HUES48 (cell line): ENCODE results near the gene TSPAN13.

ENCODE experiments used
- H3K27ac ChIP-seq: one replicate; pipeline ENCODE4 v1.7.0; 2013; ENCODE audit warnings: low read depth, low read length, inconsistent platforms
- H3K27me3 ChIP-seq: 2 replicates; pipeline ENCODE4 v1.6.1; 2013; ENCODE audit warnings: mild to moderate bottlenecking, low read length; ENCODE audit not compliant: control insufficient read depth, insufficient read depth
- H3K36me3 ChIP-seq: 2 replicates; pipeline ENCODE4 v1.6.1; 2013; ENCODE audit warnings: low read length; ENCODE audit not compliant: control insufficient read depth, insufficient read depth
- H3K4me1 ChIP-seq: 2 replicates; pipeline ENCODE4 v1.6.1; 2013; ENCODE audit warnings: mild to moderate bottlenecking, low read length; ENCODE audit not compliant: control insufficient read depth, insufficient read depth
- H3K4me3 ChIP-seq: 2 replicates; pipeline ENCODE4 v1.5.1; 2013; ENCODE audit warnings: mild to moderate bottlenecking, low read depth, low read length
- H3K9ac ChIP-seq: 2 replicates; pipeline ENCODE4 v1.6.1; 2013; ENCODE audit warnings: mild to moderate bottlenecking, low read depth, low read length, moderate library complexity
- H3K9me3 ChIP-seq: 2 replicates; pipeline ENCODE4 v1.6.1; 2013; ENCODE audit warnings: low read length; ENCODE audit not compliant: control insufficient read depth, insufficient read depth

The TSPAN13 gene

GRCh38 chr7:16740996-16741395 lies 12.6 kb upstream of the TSPAN13 start:
- Histone ChIP-seq H3K9me3 (no peaks in the 10 kb centered on the region), H3K4me3 (no peak overlapping the region), H3K27ac (no peak overlapping the region), H3K9ac (no peak overlapping the region), H3K4me1 (peaks cover 36% of the 10 kb centered on the region), H3K36me3 (no peaks in the 10 kb centered on the region), H3K27me3 (no peaks in the 10 kb centered on the region)

- Histone ChIP-seq H3K4me3 (no peak overlapping the region), H3K9me3 (no peaks in the 10 kb centered on the region), H3K27ac (no peak overlapping the region), H3K9ac (no peak overlapping the region), H3K36me3 (no peaks in the 10 kb centered on the region), H3K27me3 (no peaks in the 10 kb centered on the region), H3K4me1 (peaks cover 36% of the 10 kb centered on the region)
Measured at GRCh38 chr7:16741676-16742075, 11.9 kb upstream of the TSPAN13 start.

DNA sequence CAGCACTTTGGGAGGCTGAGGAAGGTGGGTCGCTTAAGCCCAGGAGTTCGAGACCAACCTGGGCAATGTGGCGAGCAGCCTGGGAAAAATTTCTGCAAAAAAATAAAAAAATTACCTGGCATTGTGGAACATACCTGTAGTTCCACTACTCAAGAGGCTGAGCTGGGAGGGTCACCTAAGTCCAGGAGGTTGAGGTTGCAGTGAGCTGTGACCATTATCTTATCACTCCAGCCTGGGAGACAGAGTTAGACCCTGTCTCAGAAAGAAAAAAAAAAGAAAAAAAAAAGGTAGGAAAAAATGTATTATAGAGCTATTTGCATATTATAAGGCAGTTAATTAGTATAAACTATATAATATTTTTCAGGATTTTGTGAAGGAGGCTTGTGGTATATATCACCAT lies 11.0 kb upstream of the TSPAN13 start:
- Histone ChIP-seq H3K36me3 (no peaks in the 10 kb centered on the region), H3K9ac (no peak overlapping the region), H3K9me3 (no peaks in the 10 kb centered on the region), H3K4me3 (no peak overlapping the region), H3K27me3 (no peaks in the 10 kb centered on the region), H3K4me1 (peaks cover 27% of the 10 kb centered on the region), H3K27ac (no peak overlapping the region)

GRCh38 chr7:16743236-16743635 lies 10.3 kb upstream of the TSPAN13 start:
- H3K4me3 ChIP-seq = no peak overlapping the region
- no peaks in the 10 kb centered on the region for H3K27me3 ChIP-seq
- peaks cover 22% of the 10 kb centered on the region for H3K4me1 ChIP-seq
- H3K9me3 ChIP-seq = no peaks in the 10 kb centered on the region
- no peak overlapping the region for H3K9ac ChIP-seq
- H3K36me3 ChIP-seq = no peaks in the 10 kb centered on the region
- no peak overlapping the region for H3K27ac ChIP-seq

DNA sequence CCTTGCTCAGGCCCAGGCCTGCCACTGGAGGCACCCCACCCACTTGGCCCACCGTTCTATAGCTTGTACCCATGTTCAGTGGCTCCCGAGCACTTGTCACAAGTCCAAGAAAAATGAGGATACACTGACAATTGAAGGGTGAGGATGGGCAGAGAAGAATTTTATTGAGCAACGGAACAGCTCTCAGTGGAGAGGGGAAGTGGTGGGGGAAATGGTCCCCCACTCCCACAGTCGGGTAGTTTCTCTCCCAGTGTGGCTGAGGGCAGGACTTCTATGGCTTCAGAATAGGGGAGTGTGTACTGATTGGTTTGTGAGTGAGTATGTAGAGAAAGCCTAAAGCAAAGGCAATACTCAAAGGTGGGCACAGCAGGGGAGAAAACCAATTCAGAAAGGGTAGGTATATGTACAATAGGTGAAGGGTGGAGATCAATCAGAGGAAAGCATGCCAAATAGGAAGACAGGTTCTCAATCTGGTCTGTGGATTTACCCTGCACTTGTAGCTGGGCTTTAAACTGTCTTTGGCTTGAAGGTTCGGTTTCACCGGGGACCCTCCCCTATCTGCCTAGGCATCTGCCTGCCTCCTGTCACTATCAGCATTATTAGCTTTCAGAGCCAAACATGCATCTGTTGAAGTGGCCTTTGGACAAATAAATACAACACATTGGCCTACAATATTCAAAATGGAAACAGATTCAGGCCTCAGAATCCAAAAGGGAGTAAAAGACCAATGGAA lies 8.9 kb upstream of the TSPAN13 start:
- H3K4me1 ChIP-seq = peaks cover 22% of the 10 kb centered on the region

GRCh38 chr7:16745645-16746044 lies 7.9 kb upstream of the TSPAN13 start:
- Histone ChIP-seq H3K36me3 (no peaks in the 10 kb centered on the region), H3K9ac (no peak overlapping the region), H3K9me3 (no peaks in the 10 kb centered on the region), H3K27me3 (no peaks in the 10 kb centered on the region), H3K4me1 (peaks cover 22% of the 10 kb centered on the region), H3K27ac (peak overlapping the region; percentile 62), H3K4me3 (no peak overlapping the region)

More for the DNA sequence above, 8.9 kb upstream of the TSPAN13 start:
- Histone ChIP-seq H3K27ac (peak overlapping the region; percentile 62), H3K27me3 (no peaks in the 10 kb centered on the region), H3K36me3 (no peaks in the 10 kb centered on the region), H3K9ac (no peak overlapping the region), H3K9me3 (no peaks in the 10 kb centered on the region), H3K4me3 (no peak overlapping the region)

DNA sequence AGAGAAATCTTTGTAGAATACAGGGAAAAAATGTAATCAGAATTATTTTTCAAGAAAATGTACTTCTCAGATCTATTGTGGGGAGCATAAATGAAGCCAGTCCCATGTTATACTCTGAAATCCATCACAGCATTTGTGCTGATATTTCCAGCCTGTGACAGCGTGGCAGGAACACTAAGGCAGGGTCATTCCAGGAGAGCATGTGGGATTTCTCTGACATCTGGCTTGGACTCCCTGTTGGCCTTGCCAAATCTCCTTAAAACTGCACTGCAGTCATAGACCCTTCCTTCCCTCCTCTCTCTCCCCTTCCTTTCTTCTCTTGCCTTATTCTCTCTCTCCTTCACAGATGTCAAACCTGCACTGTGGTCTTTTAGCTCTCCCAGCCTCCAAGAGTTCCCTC lies 6.5 kb upstream of the TSPAN13 start:
- no peaks in the 10 kb centered on the region for H3K27me3 ChIP-seq
- no peak overlapping the region for H3K9ac ChIP-seq
- H3K27ac ChIP-seq = no peak overlapping the region
- H3K9me3 ChIP-seq = no peaks in the 10 kb centered on the region
- H3K4me1 ChIP-seq = peaks cover 22% of the 10 kb centered on the region
- no peak overlapping the region for H3K4me3 ChIP-seq
- H3K36me3 ChIP-seq = no peaks in the 10 kb centered on the region

DNA sequence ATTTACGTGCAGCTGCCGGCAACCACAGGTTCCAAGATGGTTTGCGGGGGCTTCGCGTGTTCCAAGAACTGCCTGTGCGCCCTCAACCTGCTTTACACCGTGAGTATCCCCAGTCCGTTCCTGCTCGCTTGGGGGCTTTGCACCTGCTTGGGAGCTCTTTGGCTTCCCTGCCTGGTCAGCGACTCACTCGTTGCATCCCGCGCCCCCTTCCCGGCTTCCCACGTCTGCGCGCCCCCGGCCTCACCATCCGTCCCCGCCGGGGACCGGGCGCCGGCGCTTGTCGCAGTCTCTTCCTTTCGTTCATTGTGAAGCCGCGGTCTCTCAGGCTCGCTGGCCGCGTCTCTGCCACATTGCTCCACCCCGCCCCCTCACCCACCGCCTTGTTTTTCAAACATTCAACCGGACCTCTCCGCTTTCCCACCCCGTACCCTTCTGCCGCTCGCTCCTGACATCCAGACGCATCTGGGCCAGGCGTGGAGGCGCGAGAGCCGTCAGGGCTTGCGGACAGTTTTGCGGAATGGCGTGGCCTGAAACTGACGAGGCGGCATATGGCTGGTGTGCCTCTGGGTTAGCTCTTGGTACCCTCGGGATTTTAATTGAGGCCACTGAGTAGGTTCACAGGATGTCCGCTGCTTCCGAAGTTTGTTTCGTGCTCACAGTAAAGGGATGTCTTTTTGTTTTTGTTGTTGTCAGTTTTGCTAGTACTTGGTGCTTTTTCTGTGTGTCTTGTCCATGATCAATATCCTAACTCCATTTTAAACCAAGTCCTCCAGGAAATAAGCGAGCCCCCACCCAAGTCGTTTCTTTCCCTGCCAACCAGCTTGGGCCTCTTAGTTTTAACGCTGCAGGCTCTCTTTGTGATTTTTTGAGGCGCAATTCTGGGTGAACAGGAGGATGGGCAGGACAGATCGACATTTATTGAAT lies 639 bp downstream of the TSPAN13 start:
- Histone ChIP-seq H3K27ac (peak overlapping the region; percentile 54), H3K36me3 (no peaks in the 10 kb centered on the region), H3K4me3 (peak overlapping the region; percentile 84), H3K4me1 (peaks cover 22% of the 10 kb centered on the region), H3K27me3 (peaks cover 12% of the 10 kb centered on the region), H3K9me3 (no peaks in the 10 kb centered on the region), H3K9ac (peak overlapping the region; percentile 37; the same call in 1 of the 2 replicates)

DNA sequence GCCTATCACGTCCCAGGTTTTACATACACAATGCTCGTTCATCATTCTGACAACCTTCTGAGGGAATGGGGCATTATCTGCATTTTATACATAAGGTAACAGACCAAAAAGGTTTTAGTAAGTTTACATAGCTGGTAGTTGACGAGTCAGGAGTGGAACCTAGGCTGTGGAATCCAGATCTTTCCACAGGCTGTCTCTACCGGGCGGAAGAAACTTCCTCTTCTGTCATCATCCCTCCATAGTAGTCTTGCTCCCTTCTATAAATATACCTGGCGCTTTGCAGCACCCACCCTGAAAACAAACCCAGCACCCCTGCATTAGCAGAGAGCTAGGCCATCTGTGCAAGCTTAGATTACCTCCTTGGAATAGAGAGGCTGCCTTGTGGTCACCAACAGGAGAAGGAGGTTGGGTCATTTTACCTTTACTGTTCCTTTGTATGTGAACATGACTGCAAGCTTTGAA lies 1.3 kb downstream of the TSPAN13 start:
- no peaks in the 10 kb centered on the region for H3K9me3 ChIP-seq
- H3K4me3 ChIP-seq = peak overlapping the region; percentile 84
- H3K27me3 ChIP-seq = peaks cover 12% of the 10 kb centered on the region
- H3K27ac ChIP-seq = no peak overlapping the region
- no peaks in the 10 kb centered on the region for H3K36me3 ChIP-seq
- no peak overlapping the region for H3K9ac ChIP-seq
- peaks cover 22% of the 10 kb centered on the region for H3K4me1 ChIP-seq

- no peak overlapping the region for H3K9ac ChIP-seq
- H3K4me3 ChIP-seq = peak overlapping the region; percentile 84
- H3K27ac ChIP-seq = no peak overlapping the region
Measured at GRCh38 chr7:16755397-16755796, 1.8 kb downstream of the TSPAN13 start.

GRCh38 chr7:16758036-16758435 lies 4.5 kb downstream of the TSPAN13 start:
- peaks cover 12% of the 10 kb centered on the region for H3K27me3 ChIP-seq
- H3K9ac ChIP-seq = no peak overlapping the region
- no peak overlapping the region for H3K4me3 ChIP-seq
- H3K9me3 ChIP-seq = no peaks in the 10 kb centered on the region
- H3K4me1 ChIP-seq = peaks cover 22% of the 10 kb centered on the region
- no peak overlapping the region for H3K27ac ChIP-seq
- H3K36me3 ChIP-seq = no peaks in the 10 kb centered on the region

More at GRCh38 chr7:16755397-16755796, 1.8 kb downstream of the TSPAN13 start:
- Histone ChIP-seq H3K9me3 (no peaks in the 10 kb centered on the region), H3K4me1 (peaks cover 22% of the 10 kb centered on the region), H3K36me3 (no peaks in the 10 kb centered on the region), H3K27me3 (peaks cover 12% of the 10 kb centered on the region)
